Fibroblast of pulmonary artery (primary cell): ENCODE measurements around the gene ME3.

Experiments used
- DNase-seq: peaks from one replicate; pipeline ENCODE4 v3.0.0-alpha.2; 2010; ENCODE audit warnings: low read depth
- H3K4me3 ChIP-seq: replicated peaks from 2 replicates; pipeline ENCODE4 v1.5.1; 2011; ENCODE audit warnings: low read depth, mild to moderate bottlenecking, control low read depth, low read length, moderate library complexity
- TF ChIP-seq, protein P1 (sequence below): IDR thresholded peaks from 2 replicates; pipeline ENCODE4 v1.5.1; 2011; ENCODE audit warnings: mild to moderate bottlenecking, control low read depth, low read length, inconsistent platforms; ENCODE audit errors: missing control alignments

ME3 gene

DNA sequence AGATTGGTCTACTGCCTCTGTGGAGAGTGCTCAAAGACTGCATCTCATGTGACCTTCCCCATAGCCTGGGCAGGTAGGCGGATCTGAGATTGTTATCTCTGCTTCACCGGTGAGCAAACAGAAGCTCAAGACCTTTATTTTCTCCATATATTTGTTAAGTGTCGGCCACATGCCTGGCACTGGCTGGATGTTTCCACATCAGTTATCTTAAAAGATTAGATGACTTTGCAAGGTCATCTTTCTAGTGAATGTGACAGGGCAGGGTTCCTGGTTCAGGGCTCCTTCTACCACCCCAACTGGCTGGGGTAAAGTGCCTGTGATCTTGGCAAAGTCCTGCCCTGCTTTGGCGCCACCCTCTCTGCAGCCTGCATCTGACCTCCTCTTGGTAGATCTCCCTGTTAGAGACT, 172.7 kb downstream of the ME3 start:
- TF ChIP-seq, protein P1, sequence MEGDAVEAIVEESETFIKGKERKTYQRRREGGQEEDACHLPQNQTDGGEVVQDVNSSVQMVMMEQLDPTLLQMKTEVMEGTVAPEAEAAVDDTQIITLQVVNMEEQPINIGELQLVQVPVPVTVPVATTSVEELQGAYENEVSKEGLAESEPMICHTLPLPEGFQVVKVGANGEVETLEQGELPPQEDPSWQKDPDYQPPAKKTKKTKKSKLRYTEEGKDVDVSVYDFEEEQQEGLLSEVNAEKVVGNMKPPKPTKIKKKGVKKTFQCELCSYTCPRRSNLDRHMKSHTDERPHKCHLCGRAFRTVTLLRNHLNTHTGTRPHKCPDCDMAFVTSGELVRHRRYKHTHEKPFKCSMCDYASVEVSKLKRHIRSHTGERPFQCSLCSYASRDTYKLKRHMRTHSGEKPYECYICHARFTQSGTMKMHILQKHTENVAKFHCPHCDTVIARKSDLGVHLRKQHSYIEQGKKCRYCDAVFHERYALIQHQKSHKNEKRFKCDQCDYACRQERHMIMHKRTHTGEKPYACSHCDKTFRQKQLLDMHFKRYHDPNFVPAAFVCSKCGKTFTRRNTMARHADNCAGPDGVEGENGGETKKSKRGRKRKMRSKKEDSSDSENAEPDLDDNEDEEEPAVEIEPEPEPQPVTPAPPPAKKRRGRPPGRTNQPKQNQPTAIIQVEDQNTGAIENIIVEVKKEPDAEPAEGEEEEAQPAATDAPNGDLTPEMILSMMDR: no peak
- no peak for DNase-seq
- H3K4me3 ChIP-seq: no peak overlapping the region

DNA sequence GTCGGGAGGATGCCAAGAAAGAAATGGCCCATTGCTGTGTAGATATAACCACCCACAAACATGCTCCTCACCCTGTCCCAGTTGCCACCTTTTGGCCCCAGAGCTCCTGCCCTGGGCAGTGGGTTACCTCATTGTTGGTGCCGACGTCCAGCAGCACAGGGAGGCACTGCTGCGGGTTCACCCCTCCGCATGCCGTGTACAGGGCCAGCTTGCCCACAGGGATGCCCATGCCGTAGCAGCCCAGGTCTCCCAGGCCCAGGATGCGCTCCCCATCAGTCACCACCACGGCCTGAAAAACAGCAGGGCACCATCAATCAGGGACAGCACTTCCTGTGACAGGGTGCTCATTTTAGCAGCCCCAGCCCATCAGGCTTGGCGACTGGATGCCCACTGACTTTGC, 174.6 kb downstream of the ME3 start:
- TF ChIP-seq, protein P1: no peak
- DNase-seq: no peak
- no peak overlapping the region for H3K4me3 ChIP-seq

DNA sequence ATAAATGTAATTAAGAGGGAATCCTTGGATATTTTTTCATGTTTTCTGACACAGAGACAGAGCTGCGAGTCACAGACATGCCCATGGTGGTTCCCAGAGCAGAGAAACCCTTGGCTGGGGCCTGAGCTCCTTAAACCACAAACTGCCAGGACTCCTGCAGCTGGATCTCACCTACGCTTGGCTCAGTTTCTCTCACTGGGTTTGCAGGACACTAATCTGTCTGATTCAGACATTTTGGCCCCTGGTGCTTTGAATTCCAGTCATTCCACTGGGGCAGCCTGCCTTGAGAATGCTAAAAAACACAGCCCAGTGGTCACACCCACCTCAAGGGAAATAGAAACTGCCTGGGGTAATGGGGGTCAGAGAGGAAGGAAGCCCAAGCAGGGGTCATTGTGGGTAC, 175.1 kb downstream of the ME3 start:
- TF ChIP-seq, protein P1: no peak
- no peak for DNase-seq
- no peak overlapping the region for H3K4me3 ChIP-seq

DNA sequence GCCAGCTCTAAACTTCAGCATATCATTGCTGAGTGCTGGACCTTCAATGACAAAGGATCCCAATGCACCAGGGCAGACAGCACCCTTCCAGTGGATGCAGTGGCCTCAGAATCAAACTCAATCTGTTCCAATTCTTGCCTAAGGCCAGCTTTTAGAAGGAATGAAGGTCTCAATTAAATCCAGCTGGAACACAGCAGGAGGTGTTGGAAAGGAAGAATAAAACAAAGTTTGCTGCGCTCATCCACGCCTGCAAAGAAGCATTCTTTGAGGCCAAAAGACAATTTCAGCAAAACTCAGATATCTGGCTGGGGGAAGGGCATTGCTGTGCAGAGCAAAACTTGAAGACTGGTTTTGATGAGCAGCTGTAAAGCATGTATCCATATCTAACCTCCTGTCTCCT, 177.1 kb downstream of the ME3 start:
- TF ChIP-seq, protein P1: no peak
- DNase-seq: no peak
- no peak overlapping the region for H3K4me3 ChIP-seq

DNA sequence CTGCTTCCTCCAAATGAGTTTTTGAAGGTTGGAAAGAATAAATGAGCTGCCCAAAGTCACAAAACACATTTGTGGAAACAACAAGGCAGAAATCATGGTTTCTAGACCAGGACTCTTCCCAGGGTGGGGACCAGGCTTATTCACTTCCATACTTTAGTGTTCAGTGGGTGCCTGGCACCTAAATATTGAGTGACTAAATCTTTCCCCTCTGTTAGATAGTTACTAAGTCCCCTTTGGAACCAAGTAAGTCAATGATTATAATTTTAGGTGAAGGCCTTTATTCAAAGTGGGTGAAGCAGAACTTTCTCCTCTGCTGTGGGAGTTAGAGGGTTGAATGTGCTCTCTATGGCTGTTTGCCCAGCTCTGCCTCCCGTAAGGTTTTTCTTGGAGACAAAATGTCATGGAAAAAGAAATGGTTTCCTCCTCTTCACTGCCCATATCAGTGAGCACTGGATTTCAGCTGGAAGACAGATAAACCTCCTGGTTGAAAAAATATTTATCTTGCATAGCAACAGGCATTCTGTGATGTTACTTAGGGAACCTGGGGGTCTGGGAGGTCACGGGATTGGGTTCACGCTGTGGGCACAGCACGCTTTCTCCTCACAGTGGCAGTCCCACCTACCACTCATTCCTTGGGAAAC, 179.9 kb downstream of the ME3 start:
- peak; percentile 54 for DNase-seq
- TF ChIP-seq, protein P1: no peak
- H3K4me3 ChIP-seq: no peak overlapping the region

DNA sequence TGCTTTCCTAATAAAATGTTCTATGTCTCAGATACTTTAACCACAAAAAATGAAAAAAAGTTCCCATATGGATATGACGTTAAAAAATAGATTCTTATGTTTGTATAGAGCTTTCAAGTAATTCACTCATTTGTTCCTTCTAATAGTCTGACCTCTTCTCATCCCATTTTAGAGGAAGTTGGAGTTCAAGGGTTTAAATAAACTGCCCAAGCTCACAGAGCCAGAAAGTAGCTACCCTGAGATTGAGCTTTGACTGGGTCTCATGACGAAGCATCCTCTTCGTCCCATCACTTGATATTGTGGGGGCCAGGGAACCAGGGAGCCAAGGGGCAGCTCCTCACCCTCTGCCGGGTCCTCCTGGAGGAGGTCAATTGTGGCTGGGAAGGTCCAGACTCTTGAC, 181.4 kb downstream of the ME3 start:
- no peak for DNase-seq
- TF ChIP-seq, protein P1: no peak

DNA sequence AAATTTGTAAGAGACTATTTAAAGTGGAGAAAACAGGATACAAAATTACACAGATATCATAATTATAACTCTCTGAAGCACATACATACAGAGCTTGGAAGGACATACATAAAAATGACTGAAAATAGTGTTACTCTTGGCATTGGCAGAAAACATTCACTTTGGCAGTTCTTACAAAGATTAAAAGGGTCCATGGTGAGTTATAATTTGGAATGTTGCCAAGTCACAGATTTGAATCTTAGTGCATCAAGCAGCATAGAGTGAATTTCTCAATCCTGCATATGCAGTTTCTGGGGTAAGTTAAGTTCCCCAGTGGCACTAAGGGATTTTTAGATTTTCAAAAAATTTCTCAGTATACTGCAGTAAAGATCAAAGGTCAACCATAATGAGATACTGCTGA, 181.8 kb downstream of the ME3 start:
- TF ChIP-seq, protein P1: no peak
- peak; percentile 49 for DNase-seq
- H3K4me3 ChIP-seq: no peak overlapping the region

More for the DNA sequence above, 181.4 kb downstream of the ME3 start:
- H3K4me3 ChIP-seq: no peak overlapping the region
